ENCODE results near the gene TESK2.

The TESK2 gene

GRCh38 chr1:45375104-45376090 is 115.6 kb downstream of the TESK2 start:
- TF ChIP-seq CTCF (conservative IDR thresholded peaks at IDR 0.05; ENCODE audit: low read depth, low read length), result peak; percentile 33
- peaks cover 35% of the 10 kb centered on the region for H3K4me1 ChIP-seq (ENCODE audit: low read depth, poor library complexity, severe bottlenecking)
- no peaks in the 10 kb centered on the region for H3K27me3 ChIP-seq (ENCODE audit: insufficient read depth, low read depth)
- H3K27ac ChIP-seq, result no peak overlapping the region
- no peak overlapping the region for H3K4me3 ChIP-seq (IDR thresholded peaks at IDR 0.05; ENCODE audit: insufficient read depth, low read depth, low read length)
- H3K79me2 ChIP-seq (ENCODE audit: insufficient read depth, low read depth), result no peaks in the 10 kb centered on the region
- 0 out of 2 replicates have a peak overlapping the region, but pooled peaks have one; percentile 4 for H2AFZ ChIP-seq (ENCODE audit: low read depth)
- peak overlapping the region; percentile 46 for H3K4me2 ChIP-seq
- H4K20me1 ChIP-seq (ENCODE audit: insufficient read depth), result no peaks in the 10 kb centered on the region
- no peaks in the 10 kb centered on the region for H3K36me3 ChIP-seq (ENCODE audit: insufficient read depth)
- H3K9ac ChIP-seq, result no peak overlapping the region

GRCh38 chr1:45373573-45373972 is 117.4 kb downstream of the TESK2 start:
- Histone ChIP-seq H3K36me3 (ENCODE audit: insufficient read depth) (no peaks in the 10 kb centered on the region), H3K4me2 (no peak overlapping the region), H3K27ac (no peak overlapping the region), H3K4me1 (ENCODE audit: low read depth, poor library complexity, severe bottlenecking) (peaks cover 44% of the 10 kb centered on the region), H3K79me2 (ENCODE audit: insufficient read depth, low read depth) (no peaks in the 10 kb centered on the region), H3K4me3 (IDR thresholded peaks at IDR 0.05; ENCODE audit: insufficient read depth, low read depth, low read length) (no peak overlapping the region), H3K9ac (no peak overlapping the region), H3K27me3 (ENCODE audit: insufficient read depth, low read depth) (no peaks in the 10 kb centered on the region), H2AFZ (ENCODE audit: low read depth) (no peak overlapping the region), H4K20me1 (ENCODE audit: insufficient read depth) (no peaks in the 10 kb centered on the region)
- no peak for TF ChIP-seq CTCF (conservative IDR thresholded peaks at IDR 0.05; ENCODE audit: low read depth, low read length)

GRCh38 chr1:45370575-45370974 is 120.4 kb downstream of the TESK2 start:
- peaks cover 36% of the 10 kb centered on the region for H3K4me1 ChIP-seq (ENCODE audit: low read depth, poor library complexity, severe bottlenecking)
- no peak overlapping the region for H3K9ac ChIP-seq
- H3K4me2 ChIP-seq, result no peak overlapping the region
- H3K79me2 ChIP-seq (ENCODE audit: insufficient read depth, low read depth), result no peaks in the 10 kb centered on the region
- H2AFZ ChIP-seq (ENCODE audit: low read depth), result no peak overlapping the region
- no peak overlapping the region for H3K27ac ChIP-seq
- H3K4me3 ChIP-seq (IDR thresholded peaks at IDR 0.05; ENCODE audit: insufficient read depth, low read depth, low read length), result no peak overlapping the region
- H3K27me3 ChIP-seq (ENCODE audit: insufficient read depth, low read depth), result no peaks in the 10 kb centered on the region
- TF ChIP-seq CTCF (conservative IDR thresholded peaks at IDR 0.05; ENCODE audit: low read depth, low read length), result no peak
- no peaks in the 10 kb centered on the region for H3K36me3 ChIP-seq (ENCODE audit: insufficient read depth)
- H4K20me1 ChIP-seq (ENCODE audit: insufficient read depth), result no peaks in the 10 kb centered on the region

GRCh38 chr1:45365051-45365450 is 125.9 kb downstream of the TESK2 start:
- no peaks in the 10 kb centered on the region for H4K20me1 ChIP-seq (ENCODE audit: insufficient read depth)
- no peak overlapping the region for H3K4me3 ChIP-seq (IDR thresholded peaks at IDR 0.05; ENCODE audit: insufficient read depth, low read depth, low read length)
- H3K27me3 ChIP-seq (ENCODE audit: insufficient read depth, low read depth), result no peaks in the 10 kb centered on the region
- H3K4me1 ChIP-seq (ENCODE audit: low read depth, poor library complexity, severe bottlenecking), result peaks cover 15% of the 10 kb centered on the region
- no peak overlapping the region for H3K9ac ChIP-seq
- TF ChIP-seq CTCF (conservative IDR thresholded peaks at IDR 0.05; ENCODE audit: low read depth, low read length), result no peak
- no peak overlapping the region for H3K4me2 ChIP-seq
- no peaks in the 10 kb centered on the region for H3K79me2 ChIP-seq (ENCODE audit: insufficient read depth, low read depth)
- H3K27ac ChIP-seq, result no peak overlapping the region
- H3K36me3 ChIP-seq (ENCODE audit: insufficient read depth), result no peaks in the 10 kb centered on the region
- no peak overlapping the region for H2AFZ ChIP-seq (ENCODE audit: low read depth)
